A549 (cell line): ENCODE measurements around the gene BCAP31. TPM values are rescaled to one million over a fixed set of nuclear protein-coding genes. Genes with fewer than 3 reads are reported as not detected.

Experiments used
- ATAC-seq, 2 experiments: fragments of 200-7000 bp in 1 of 2; fragments of >200 bp in 1 of 2; cut with Nextera tagmentation in 1 of 2; cut with Tn5 transposase in 1 of 2; 3 replicates each; pipeline versions ENCODE4 v1.8.0 to v1.9.1; 2018 to 2020; ENCODE audit warnings: mild to moderate bottlenecking in 1 of 2, moderate library complexity in 1 of 2
- CTCF ChIA-PET: fragments of 300-600 bp; sonication (Branson Sonifier 250); formaldehyde crosslinking; extraction: SDS; loops from one replicate; lab custom pipeline; 2021; ENCODE audit warnings: antibody characterized with exemption, inconsistent platforms; lab: Yijun Ruan, JAX
- POLR2A ChIA-PET: fragments of 350-600 bp; formaldehyde crosslinking; extraction: SDS; loops from one replicate; lab custom pipeline; 2021; ENCODE audit warnings: antibody characterized with exemption, inconsistent platforms; lab: Yijun Ruan, JAX
- DNase-seq, 2 experiments: peaks; one replicate each; pipeline versions ENCODE4 v3.0.0 to v3.0.0-alpha.2; 2011 to 2016; ENCODE audit warnings: low read depth in 1 of 2, low spot score in 1 of 2
- FAIRE-seq: peaks from 2 replicates; lab custom pipeline; 2011; peaks lifted over from hg19 to GRCh38; lab: Jason Lieb, UNC
- H3K27ac ChIP-seq, 2 experiments: fragments of >200 bp; sonication (Bioruptor Twin); formaldehyde crosslinking; 3 replicates each; pipeline ENCODE4 v1.5.1; 2016 to 2017
- H3K4me1 ChIP-seq: fragments of >200 bp; sonication (Bioruptor Twin); formaldehyde crosslinking; 3 replicates; pipeline ENCODE4 v1.6.1; 2016
- H3K4me2 ChIP-seq: fragments of >200 bp; sonication (Bioruptor Twin); formaldehyde crosslinking; 3 replicates; pipeline ENCODE4 v1.6.1; 2016
- H3K4me3 ChIP-seq: fragments of >200 bp; sonication (Bioruptor Twin); formaldehyde crosslinking; 3 replicates; pipeline ENCODE4 v1.5.1; 2016
- H3K9me3 ChIP-seq: fragments of >200 bp; sonication (Bioruptor Twin); formaldehyde crosslinking; 3 replicates; pipeline ENCODE4 v1.6.1; 2016
- BCL3 ChIP-seq: fragments of >200 bp; sonication (Bioruptor Twin); formaldehyde crosslinking; IDR thresholded peaks from 3 replicates; pipeline ENCODE4 v1.6.1; 2016
- BHLHE40 ChIP-seq: IDR thresholded peaks from 2 replicates; pipeline ENCODE4 v1.6.1; 2012; ENCODE audit warnings: low read depth, low read length, inconsistent platforms
- CBX8 ChIP-seq: fragments of 200-600 bp; sonication (generic); IDR thresholded peaks from 2 replicates; pipeline ENCODE4 v1.6.1; 2016
- CEBPB ChIP-seq, 2 experiments: fragments of >200 bp in 1 of 2; sonication (Bioruptor Twin) in 1 of 2; formaldehyde crosslinking in 1 of 2; IDR thresholded peaks; 2 replicates each; pipeline ENCODE4 v1.6.1; 2012 to 2016
- CHD4 ChIP-seq: fragments of 200-600 bp; sonication (generic); IDR thresholded peaks from 2 replicates; pipeline ENCODE4 v1.6.1; 2016; ENCODE audit warnings: antibody characterized with exemption, mild to moderate bottlenecking, borderline replicate concordance
- CTCF ChIP-seq: fragments of >200 bp; sonication (Bioruptor Twin); formaldehyde crosslinking; IDR thresholded peaks from 3 replicates; pipeline ENCODE4 v1.5.1; 2016
- E2F6 ChIP-seq: IDR thresholded peaks from 2 replicates; pipeline ENCODE4 v1.6.1; 2012; ENCODE audit warnings: low read depth, borderline replicate concordance
- FOXS1 ChIP-seq: fragments of 250-450 bp; sonication (Bioruptor Pico); IDR thresholded peaks from 2 replicates; pipeline ENCODE4 v1.5.0; 2020; ENCODE audit warnings: mild to moderate bottlenecking, moderate library complexity
- HMGXB4 ChIP-seq: fragments of 250-450 bp; sonication (Bioruptor Pico); IDR thresholded peaks from 2 replicates; pipeline ENCODE4 v1.5.0; 2021; ENCODE audit warnings: mild to moderate bottlenecking, moderate library complexity, borderline replicate concordance
- HOXB5 ChIP-seq: fragments of 250-450 bp; sonication (Bioruptor Pico); IDR thresholded peaks from 2 replicates; pipeline ENCODE4 v1.5.0; 2020; ENCODE audit warnings: mild to moderate bottlenecking, moderate library complexity
- KDM5A ChIP-seq: fragments of 200-600 bp; sonication (generic); IDR thresholded peaks from 2 replicates; pipeline ENCODE4 v1.6.1; 2016; ENCODE audit warnings: antibody characterized with exemption, mild to moderate bottlenecking
- MAFK ChIP-seq: fragments of 450-650 bp; IDR thresholded peaks from 2 replicates; pipeline ENCODE4 v1.6.1; 2014; ENCODE audit not compliant: partially characterized antibody
- MYC ChIP-seq: IDR thresholded peaks from 2 replicates; pipeline ENCODE4 v1.6.1; 2012; ENCODE audit warnings: mild to moderate bottlenecking, inconsistent platforms, low read length, improper control_type of control experiment, borderline replicate concordance
- NFE2L2 ChIP-seq: fragments of 150-350 bp; conservative IDR thresholded peaks from 2 replicates; pipeline ENCODE4 v1.6.1; 2014; ENCODE audit warnings: low read length
- NR3C1 ChIP-seq: fragments of >200 bp; sonication (Bioruptor Twin); formaldehyde crosslinking; IDR thresholded peaks from 3 replicates; pipeline ENCODE4 v1.6.1; 2017
- REST ChIP-seq: fragments of 200-600 bp; sonication (generic); IDR thresholded peaks from 2 replicates; pipeline ENCODE4 v1.6.1; 2016; ENCODE audit warnings: antibody characterized with exemption, mild to moderate bottlenecking, moderate library complexity
- TP53 ChIP-seq: fragments of 250-450 bp; sonication (Bioruptor Pico); IDR thresholded peaks from 2 replicates; pipeline ENCODE4 v1.5.0; 2021; ENCODE audit warnings: mild to moderate bottlenecking, moderate library complexity
- ZC3H11A ChIP-seq: fragments of 450-650 bp; IDR thresholded peaks from 2 replicates; pipeline ENCODE4 v1.6.1; 2014; ENCODE audit warnings: antibody characterized with exemption, mild to moderate bottlenecking
- WGBS: methylation state at CpG from one replicate; pipeline ENCODE4 v1.1.6; 2017; ENCODE audit errors: missing lambda C conversion rate; 5-methylcytosine and 5-hydroxymethylcytosine counted together
- polyA plus RNA-seq, 4 experiments: library from polyadenylated mRNA; depleted of rRNA in 3 of 4; stranded (reverse); fragments of >200 nt; fragmentation: RNase III in 1 of 4; extraction: RNeasy Plus Mini Kit Qiagen cat#74134 plus additional on column Dnase treatment in 1 of 4; gene quantifications; 2 replicates in 3 of 4; 3 replicates in 1 of 4; pipeline ENCODE4 v1.2.3, GENCODE V29; 2011 to 2017

BCAP31 gene
- polyA plus RNA-seq, 2 of the 4 experiments (the other 2 are of a cell fraction): 217 to 349 TPM

- CTCF ChIA-PET: interaction anchor here (0.9 to 1.1 kb wide), 3 partner anchors 13 to 73 kb away, joined by 3 to 4 read pairs (median 3); no protein-coding TSS in a partner anchor
- H3K4me3 ChIP-seq: no peak overlapping the region
- DNase-seq (no peak), FAIRE-seq (no peak), ATAC-seq (no peak)
- H3K4me2 ChIP-seq: no peak overlapping the region
- H3K9me3 ChIP-seq: no peaks in the 10 kb centered on the region
- no peaks in the 10 kb centered on the region for H3K4me1 ChIP-seq
- no peak overlapping the region for H3K27ac ChIP-seq
- POLR2A ChIA-PET: no interaction called here
- no peak for TF ChIP-seq ZC3H11A
- TF ChIP-seq HOXB5 (CRISPR knock-in tag): no peak
- TF ChIP-seq BHLHE40: no peak
- no peak for TF ChIP-seq E2F6
- no peak for TF ChIP-seq BCL3
- TF ChIP-seq MAFK: no peak
- TF ChIP-seq CEBPB (IDR thresholded peaks at IDR 0.05): no peak
- TF ChIP-seq NR3C1: no peak
- TF ChIP-seq KDM5A: no peak
- TF ChIP-seq CBX8: no peak
- TF ChIP-seq MYC: no peak
- no peak for TF ChIP-seq REST
- no peak for TF ChIP-seq FOXS1 (CRISPR knock-in tag)
- TF ChIP-seq NFE2L2: no peak
- no peak for TF ChIP-seq CTCF
- no peak for TF ChIP-seq HMGXB4 (CRISPR knock-in tag)
- no peak for TF ChIP-seq CHD4
- no peak for TF ChIP-seq TP53 (CRISPR knock-in tag)
- whole genome bisulfite sequencing: 80% methylated on average over 19 of the region's 30 CpGs
These were observed 12.1 kb upstream of the BCAP31 start for GRCh38 chrX:153736071-153736820.
